ENCODE data around the gene TOX3. TPM values are rescaled to one million over a fixed set of nuclear protein-coding genes. Genes with fewer than 3 reads are reported as not detected.
A peak's percentile ranks its signal among the peaks of the same experiment; 100 is the strongest.

The TOX3 gene
- polyA plus RNA-seq, 3 donors, result 30.0 to 37.4 (median 35.2) TPM

DNA sequence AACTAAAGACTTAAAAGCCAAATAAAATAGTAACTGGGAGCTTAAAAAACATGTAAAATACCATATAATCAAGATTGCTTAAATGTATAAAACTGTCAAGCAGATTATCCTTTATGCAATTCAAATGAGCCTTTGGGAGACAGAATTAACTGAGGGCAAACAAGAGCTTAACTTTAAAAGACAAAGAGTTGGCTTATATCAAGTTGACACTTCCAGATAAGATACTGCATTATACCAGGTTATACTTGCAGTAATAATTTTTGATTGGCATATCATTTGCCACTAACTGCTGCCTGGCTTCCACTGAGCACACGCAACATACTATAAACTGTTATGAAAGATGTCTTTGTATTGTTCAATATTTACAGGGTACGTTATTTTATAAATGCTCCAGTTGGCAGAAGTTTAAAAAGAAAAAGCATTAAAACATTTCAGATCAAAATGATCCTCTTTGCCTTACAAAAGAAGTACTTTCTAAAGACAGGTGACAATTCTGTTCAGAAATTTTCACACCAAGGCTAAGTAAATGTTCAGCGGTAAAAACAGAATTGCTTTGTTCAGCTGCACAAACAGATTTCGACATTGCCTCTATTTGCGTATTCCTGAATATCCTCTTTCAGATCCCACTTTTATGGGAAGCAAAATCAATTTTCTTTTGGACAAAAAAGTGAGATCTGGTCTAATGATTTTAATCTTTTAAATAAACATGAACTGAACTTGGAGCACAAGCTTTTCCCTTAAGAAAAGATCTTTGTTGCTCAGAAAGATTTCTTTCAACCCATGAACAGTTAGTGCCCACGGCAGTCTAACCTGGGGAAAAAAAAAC, 50.7 kb downstream of the TOX3 start:
- no peak for DNase-seq

DNA sequence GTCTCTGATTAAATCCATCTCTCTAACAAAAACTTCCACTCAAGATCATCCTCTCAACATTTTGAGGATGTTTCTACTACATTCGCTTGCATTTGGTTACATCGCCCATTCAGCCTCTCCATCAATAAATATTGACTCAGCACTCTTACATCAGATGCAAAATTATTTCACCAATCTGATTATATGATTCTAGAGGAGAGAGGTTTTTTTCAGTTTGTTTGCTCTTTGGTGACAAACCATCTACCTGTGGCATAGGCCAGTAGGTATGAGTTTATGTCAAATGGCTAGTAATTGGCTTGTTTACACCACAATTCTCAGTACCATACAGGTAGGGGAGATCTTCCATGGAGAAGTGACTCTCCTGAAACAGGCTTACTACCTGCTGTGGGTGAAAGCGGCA, 52.3 kb downstream of the TOX3 start:
- DNase-seq, result no peak

- no peak for DNase-seq
Measured at GRCh38 chr16:52494145-52494544, 52.8 kb downstream of the TOX3 start.

DNA sequence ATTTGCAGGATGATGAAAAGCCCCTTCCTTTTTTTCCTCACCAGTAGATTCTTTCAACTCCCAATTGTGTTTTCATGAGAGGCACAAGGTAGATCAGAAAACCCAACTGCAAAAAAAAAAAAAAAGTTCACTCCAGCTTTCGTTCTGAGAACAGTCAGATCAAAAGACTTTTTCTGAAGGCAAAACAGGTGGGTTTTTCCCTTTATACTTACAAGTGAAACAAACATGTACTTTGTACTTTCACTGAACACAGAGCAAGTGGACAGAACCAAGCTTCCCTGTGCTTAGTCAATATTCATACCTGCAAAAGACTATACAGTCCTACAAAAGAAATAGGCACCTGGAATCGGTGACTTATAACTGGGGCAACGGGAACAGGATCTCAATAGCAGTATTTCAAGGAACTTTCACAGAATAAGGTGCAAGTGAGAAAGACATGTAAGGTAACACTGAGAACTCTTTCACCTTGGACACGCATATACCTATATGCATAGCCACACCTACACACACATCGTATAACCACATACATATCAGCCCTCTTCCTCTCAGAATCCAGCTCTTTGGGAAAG, 54.1 kb downstream of the TOX3 start:
- no peak for DNase-seq

DNA sequence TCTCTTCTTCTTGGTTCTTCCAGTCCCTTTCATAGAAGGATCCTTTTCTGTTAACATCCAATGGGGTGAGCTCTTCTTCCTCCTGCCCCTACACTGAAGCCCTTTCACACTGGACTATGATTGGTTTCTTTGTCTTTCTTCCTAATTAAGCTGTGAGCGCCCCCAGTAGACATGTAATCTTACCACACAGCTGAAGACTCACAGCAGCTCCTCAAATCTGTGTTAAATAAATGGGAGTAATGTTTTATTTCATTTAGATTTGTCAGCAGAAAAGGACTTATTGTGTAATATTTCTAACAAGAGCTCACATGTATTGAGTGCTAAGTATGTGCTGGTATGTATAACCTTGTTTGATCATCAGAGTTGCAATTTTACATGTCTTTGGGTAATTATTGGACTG, 55.7 kb downstream of the TOX3 start:
- no peak for DNase-seq

DNA sequence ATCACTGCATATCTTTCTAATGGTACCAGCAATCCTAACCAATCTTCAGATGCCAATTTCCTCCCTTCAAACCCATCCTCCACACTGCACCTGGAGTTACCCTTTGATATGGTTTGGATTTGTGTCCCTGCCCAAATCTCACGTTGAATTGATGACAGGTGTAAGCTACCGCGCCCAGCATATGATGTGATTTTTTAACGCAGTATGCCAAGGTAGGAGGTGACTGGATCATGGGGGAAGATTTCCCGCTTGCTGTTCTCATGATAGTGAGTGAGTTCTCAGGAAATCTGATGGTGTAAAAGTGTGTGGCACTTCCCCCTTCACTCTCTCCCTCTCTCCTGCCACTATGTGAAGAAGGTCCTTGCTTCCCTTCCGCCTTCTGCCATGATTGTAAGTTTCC, 57.0 kb downstream of the TOX3 start:
- no peak for DNase-seq

DNA sequence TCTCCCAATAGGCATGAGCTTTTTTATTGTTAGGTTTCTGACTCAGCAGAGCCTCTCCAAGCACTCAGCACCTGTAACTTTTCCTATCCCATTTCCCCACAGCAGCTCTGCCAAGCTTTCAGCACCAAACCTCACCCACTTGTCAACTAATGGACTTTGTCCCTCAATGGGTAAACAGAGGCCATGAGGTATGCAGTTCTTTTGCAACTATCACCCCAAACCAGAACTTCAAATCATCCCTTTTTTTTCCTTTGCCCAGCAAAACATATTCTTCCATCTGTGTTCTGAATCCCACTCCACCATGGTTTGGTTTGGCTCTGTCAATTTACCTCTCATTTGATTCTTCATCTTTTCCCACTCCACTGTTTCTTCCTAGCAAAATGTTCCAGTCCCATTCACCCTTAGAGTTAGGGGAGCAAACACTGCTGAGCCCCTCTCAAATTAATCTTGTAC, 58.1 kb downstream of the TOX3 start:
- DNase-seq, result no peak

DNA sequence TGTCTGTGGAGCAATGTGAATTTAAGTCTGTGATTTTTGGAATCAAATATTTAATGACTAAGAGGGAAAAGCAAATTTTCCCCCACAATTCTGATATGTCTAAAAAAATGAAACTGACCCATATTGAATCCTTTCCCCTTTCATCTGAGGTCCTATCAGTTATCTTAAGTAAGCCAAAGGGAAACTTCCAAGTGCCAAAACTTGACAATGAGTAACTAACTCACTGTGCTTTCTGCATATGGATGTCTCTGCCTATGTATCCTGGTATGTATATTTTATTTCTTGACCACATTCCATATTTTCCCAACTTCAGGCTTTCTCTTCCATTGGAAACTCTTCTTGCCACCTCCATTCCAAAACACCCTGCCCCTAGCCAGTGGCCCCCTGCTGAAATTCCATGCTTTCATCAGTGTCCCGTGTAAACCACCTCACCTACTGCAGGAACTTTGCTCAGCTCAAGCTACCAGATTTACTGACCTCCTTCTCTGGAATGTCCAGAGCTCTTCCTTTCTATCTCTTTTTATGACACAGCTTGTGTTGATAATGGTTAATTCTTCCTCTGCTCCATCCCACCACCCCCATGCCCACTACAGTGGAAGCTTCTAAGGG, 59.0 kb downstream of the TOX3 start:
- DNase-seq, result no peak

GRCh38 chr16:52480237-52480636, 66.7 kb downstream of the TOX3 start:
- DNase-seq, result no peak

DNA sequence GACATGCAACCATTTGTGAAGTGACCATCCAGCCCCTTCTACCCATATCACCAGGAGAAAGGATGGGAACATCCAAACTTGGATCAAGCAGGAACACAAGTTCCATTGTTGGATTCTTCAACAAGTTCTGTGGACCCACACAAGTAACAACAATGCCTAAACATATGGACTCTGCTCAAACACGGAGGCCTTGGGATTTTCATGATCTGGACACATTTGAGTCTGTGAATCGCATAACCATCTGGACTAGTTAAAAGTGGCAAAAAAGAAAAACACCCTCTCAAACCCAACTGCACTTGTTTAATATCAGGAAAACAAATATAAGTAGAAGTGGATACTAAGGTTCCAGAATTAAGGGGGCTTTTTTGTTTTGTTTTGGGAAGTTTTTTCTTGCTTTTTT, 70.8 kb downstream of the TOX3 start:
- no peak for DNase-seq

DNA sequence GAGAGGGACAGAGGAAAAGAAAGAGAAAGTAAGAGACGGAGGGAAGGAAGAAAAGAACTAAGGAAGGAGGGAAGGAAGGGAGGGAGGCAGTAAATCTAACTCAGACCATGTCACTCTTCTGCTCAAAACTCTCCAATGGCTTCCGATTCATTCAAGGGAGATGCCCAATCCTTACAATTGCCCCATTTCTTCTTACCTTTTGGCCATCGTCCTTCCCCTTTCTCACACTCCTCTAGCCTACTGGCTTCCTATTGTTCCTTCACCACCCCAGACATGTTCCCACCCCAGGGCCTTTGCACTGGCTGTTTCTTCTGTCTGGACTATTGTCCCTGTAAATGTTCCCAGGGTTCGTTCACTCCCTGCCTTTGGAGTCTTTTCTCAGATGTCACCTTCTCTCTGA, 72.3 kb downstream of the TOX3 start:
- no peak for DNase-seq

DNA sequence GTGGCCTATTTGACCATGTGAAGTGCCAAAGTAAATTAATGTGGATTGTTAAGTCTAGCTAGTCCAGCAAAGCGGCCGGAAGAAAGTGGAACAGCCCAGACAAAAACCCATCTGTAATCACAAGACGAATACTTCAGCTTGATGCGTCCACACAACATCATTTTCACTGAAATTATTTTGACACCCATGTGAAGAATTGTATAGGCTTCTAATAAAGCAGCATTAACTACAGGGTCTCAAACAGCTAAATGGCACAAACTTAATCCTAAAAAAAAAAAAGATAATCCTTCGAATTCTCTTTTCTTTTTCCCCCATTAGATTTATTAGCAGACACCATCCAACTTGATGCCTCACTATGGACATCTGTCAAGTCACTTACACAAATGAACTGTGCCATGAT, 73.8 kb downstream of the TOX3 start:
- no peak for DNase-seq

DNA sequence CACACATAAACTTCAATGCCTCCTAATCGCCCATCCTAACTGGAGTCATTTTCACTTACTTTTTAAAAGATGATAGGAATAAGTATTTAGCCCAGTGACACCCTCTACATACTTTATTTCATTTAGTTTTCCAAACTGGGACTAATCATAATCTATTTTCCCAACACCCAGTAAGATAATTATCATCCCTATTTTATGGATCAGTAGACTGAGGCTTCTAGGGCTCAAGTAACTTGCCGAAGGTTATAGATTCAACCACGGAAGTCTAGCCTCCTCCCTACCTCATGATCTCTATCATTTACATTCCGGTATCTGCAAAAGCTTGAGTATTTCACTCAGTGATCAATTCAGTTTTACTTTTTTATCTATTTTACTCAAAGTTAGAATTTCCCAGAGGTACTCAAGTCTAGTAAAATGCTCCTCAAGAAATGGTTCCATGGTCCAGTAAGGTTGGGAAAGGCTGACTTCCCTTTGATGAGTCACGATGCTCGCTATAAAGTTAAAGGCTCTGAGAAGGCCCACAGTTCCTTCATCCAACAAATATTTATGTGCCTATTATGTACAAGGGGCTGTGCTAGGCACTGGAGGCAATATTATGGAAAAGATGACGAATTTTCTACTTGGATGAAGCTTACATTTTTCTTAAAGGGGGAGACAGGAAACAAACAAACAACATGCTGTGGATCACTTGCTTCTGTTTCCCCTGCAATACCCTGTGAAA, 75.1 kb downstream of the TOX3 start:
- DNase-seq, result no peak

DNA sequence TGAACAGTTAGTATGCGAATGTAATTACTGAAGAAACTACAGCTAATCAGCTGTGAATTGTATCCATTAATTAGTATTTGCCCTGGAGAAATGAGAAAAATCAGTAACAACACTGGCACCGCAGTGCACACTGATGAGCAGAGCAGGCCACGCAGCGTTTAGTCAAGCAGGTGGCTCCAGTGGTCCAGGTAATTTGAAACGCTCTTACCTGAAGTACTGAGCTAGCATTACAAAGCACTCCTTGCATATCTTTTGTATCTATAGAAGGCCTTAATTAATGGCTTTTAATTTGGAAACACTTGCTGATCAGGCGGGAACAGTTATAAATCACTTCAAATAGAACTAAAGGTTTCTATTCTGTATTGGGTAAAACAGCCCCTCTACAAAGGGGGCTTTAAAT, 76.4 kb downstream of the TOX3 start:
- no peak for DNase-seq

GRCh38 chr16:52469775-52470174, 77.2 kb downstream of the TOX3 start:
- no peak for DNase-seq

DNA sequence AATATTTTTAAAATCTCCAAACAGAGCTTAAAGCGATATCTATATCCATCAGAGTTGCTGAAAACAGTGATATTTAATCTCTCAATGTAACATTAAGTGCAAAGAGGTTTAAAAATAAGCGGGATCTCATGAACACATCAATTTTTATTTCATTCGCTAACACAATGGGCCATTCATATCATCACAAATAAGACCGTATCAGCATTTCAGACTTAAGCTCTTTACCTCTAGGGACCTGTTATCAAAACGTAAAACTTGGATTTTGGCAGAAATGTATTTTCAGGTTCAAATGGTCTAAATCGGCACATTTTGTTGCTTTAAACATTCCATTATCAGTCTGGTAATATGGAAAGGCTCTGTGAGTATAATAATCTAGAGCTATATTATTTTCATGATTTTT, 77.9 kb downstream of the TOX3 start:
- no peak for DNase-seq

DNA sequence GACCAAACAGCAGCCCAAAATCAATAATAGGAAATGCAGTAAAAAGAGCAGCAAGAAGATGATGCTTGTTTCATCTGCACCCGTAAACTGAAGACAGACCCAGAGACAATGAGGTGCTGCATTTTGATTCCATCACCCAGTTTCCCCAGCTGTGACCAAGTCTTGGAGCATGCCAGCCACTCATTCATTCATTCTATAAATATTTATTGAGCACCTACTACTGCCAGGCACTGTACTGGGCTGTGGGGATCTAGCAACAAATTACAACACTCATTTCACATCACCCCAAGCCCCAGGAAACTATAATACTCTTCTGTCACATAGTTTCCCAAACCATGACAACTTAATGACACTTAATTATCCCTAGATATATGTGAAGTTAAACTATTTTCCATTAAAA, 79.2 kb downstream of the TOX3 start:
- no peak for DNase-seq

GRCh38 chr16:52466994-52467393, 79.9 kb downstream of the TOX3 start:
- DNase-seq, result peak; percentile 21

- DNase-seq, result no peak
Measured at GRCh38 chr16:52465711-52466267, 81.2 kb downstream of the TOX3 start.

DNA sequence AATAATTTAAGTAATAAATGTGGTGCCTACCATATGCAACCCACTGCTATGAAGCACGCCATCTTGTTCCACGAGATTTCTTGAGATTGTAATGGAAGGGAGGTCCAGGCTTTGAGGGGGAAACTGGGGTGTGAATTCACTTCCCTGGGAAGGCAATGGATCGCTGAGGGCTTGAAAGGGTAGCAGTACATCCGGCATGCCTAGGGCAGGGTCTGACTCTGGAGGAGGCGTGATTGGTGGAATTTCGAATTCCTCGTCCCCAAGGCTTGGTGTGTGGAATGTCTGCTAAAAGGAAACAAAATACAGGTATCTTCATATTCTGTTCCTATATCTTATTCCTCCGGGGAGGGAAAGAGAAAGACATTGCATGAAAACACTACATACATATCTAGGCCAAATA, 83.0 kb downstream of the TOX3 start:
- DNase-seq, result no peak

- DNase-seq, result no peak
Measured at GRCh38 chr16:52462816-52463215, 84.1 kb downstream of the TOX3 start.

DNA sequence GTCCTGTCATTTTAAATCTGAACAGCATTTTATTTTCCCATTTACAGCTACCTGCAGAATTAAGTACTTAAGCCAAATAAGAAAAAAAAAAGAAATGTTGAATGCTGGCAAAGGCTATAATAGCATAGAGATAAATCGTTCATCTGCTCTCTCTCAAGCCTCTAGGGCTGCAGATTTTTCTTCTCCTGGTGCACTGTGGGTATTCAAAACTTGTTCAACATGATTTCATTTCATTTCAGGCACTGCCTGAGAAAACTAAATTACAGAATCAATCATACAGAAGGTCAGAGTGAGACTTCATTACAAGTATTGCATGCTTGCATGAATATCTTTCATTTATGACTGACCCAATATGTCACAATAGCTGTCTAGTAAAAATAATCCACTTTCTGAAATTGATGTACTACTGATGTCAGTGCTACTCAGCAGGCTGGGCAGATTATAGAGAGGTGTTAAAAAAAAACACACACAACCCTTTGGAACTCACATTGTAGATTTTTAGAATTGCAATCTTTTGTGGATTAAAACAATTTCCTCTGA, 86.2 kb downstream of the TOX3 start:
- no peak for DNase-seq
